Nephron (organoid): Measurements from ENCODE around the gene SPNS3.

ENCODE experiments used
- H3K27ac Mint-ChIP-seq, 3 experiments: 2 replicates each; pipeline ENCODE4 v1.8.0; 2020; ENCODE audit warnings: mixed read lengths in 3 of 3, mild to moderate bottlenecking in 2 of 3, moderate library complexity in 1 of 3
- H3K27me3 Mint-ChIP-seq: 2 replicates; pipeline ENCODE4 v1.8.0; 2021; ENCODE audit warnings: low read depth, mild to moderate bottlenecking, moderate library complexity, mixed read lengths
- H3K36me3 Mint-ChIP-seq: 2 replicates; pipeline ENCODE4 v1.8.0; 2020; ENCODE audit warnings: low read depth, mixed read lengths
- H3K4me1 Mint-ChIP-seq: 2 replicates; pipeline ENCODE4 v1.8.0; 2020; ENCODE audit warnings: mixed read lengths
- H3K4me3 Mint-ChIP-seq, 3 experiments: 2 replicates each; pipeline ENCODE4 v1.8.0; 2020; ENCODE audit warnings: mild to moderate bottlenecking in 3 of 3, mixed read lengths in 3 of 3, moderate library complexity in 2 of 3
- H3K9me3 Mint-ChIP-seq: 2 replicates; pipeline ENCODE4 v1.8.0; 2020; ENCODE audit warnings: mixed read lengths
- CTCF ChIP-seq, 3 experiments: fragments of 200-600 bp; sonication (generic); IDR thresholded peaks; one replicate each; pipeline ENCODE4 v1.5.0; 2021; ENCODE audit warnings: antibody characterized with exemption in 3 of 3; ENCODE audit not compliant: unreplicated experiment in 3 of 3

The SPNS3 gene

GRCh38 chr17:4507361-4508111, 73.8 kb downstream of the SPNS3 start:
- no peaks in the 10 kb centered on the region for H3K9me3 Mint-ChIP-seq
- peak overlapping the region in 1 of 3 experiments; percentile 22 for H3K27ac Mint-ChIP-seq
- H3K27me3 Mint-ChIP-seq = peaks cover 30% of the 10 kb centered on the region
- TF ChIP-seq CTCF (IDR thresholded peaks at IDR 0.05; ENCODE audit: unreplicated experiment in 3 of 3) = no peak
- H3K4me3 Mint-ChIP-seq = no peak overlapping the region
- H3K4me1 Mint-ChIP-seq = peaks cover 11% of the 10 kb centered on the region
- no peaks in the 10 kb centered on the region for H3K36me3 Mint-ChIP-seq

- Mint-ChIP-seq H3K27me3 (peaks cover 23% of the 10 kb centered on the region), H3K27ac (no peak overlapping the region), H3K36me3 (no peaks in the 10 kb centered on the region), H3K4me1 (peaks cover 7% of the 10 kb centered on the region), H3K9me3 (no peaks in the 10 kb centered on the region), H3K4me3 (no peak overlapping the region)
- TF ChIP-seq CTCF (IDR thresholded peaks at IDR 0.05; ENCODE audit: unreplicated experiment in 3 of 3) = no peak
These were observed 74.5 kb downstream of the SPNS3 start for GRCh38 chr17:4508207-4508606.

DNA sequence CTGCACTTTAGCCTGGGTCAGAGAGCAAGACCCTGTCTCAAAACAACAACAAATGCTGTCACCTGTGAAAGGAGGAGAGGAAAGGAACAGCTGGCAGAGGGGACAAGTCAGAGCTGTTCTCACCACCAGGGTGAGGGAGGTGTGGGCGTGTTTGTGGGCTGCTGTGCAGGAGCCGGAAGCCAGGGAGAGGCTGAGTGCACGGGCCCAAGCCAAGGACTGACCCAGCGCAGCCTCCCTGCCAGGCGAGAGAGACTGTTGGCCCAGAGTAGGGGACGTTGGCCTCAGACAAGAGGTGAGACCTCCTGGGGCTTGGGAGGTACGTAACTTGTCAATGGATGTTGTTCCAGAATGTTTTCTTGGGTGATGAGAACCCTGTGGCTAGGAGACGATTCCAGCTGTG, 75.7 kb downstream of the SPNS3 start:
- H3K4me3 Mint-ChIP-seq = no peak overlapping the region
- TF ChIP-seq CTCF (IDR thresholded peaks at IDR 0.05; ENCODE audit: unreplicated experiment in 3 of 3) = no peak
- no peaks in the 10 kb centered on the region for H3K9me3 Mint-ChIP-seq
- no peaks in the 10 kb centered on the region for H3K36me3 Mint-ChIP-seq
- peak overlapping the region in 1 of 3 experiments; percentile 77 for H3K27ac Mint-ChIP-seq
- H3K4me1 Mint-ChIP-seq = peaks cover 7% of the 10 kb centered on the region
- H3K27me3 Mint-ChIP-seq = peaks cover 12% of the 10 kb centered on the region

DNA sequence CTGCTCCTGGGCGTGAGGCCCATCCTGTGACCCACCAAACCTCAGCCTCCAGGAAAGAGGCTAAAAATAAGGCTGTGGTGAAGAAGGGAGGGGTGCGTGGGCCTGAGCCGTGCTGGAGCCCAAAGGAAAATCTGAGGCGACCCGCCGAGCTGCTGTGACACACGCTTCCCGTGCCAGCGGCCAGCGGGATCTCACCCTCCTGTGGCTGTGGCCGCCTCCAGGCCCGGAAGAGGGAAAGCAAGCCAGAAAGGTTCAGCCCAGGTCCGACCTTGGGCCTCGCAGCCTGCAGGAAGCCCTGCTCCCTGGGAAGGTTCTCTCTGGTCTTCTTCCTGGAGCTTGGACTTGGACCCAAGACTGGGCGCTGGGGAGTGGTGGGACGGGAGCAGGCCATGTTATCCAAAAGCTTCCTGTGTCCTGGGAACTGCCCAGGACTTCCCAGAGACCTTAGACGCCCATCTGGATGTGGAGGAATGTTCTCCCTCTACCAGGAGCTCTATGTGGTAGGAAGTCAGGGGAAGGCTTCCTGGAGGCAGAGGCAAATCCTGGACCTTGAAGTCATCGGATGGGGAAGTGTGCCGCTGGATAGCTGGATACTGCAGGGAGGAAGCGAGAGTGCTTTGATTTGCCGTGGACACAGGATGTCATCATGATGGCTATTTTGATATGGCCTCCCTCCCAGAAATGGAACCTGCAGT, 76.3 kb downstream of the SPNS3 start:
- Mint-ChIP-seq H3K4me1 (peaks cover 7% of the 10 kb centered on the region), H3K27ac (no peak overlapping the region), H3K27me3 (peaks cover 6% of the 10 kb centered on the region), H3K9me3 (no peaks in the 10 kb centered on the region), H3K36me3 (no peaks in the 10 kb centered on the region), H3K4me3 (no peak overlapping the region)
- TF ChIP-seq CTCF (IDR thresholded peaks at IDR 0.05; ENCODE audit: unreplicated experiment in 3 of 3) = no peak

GRCh38 chr17:4510618-4510941, 76.8 kb downstream of the SPNS3 start:
- Mint-ChIP-seq H3K4me3 (no peak overlapping the region), H3K36me3 (no peaks in the 10 kb centered on the region), H3K4me1 (peaks cover 7% of the 10 kb centered on the region), H3K27ac (peak overlapping the region in 1 of 3 experiments; percentile 67), H3K27me3 (peaks cover 6% of the 10 kb centered on the region), H3K9me3 (no peaks in the 10 kb centered on the region)
- TF ChIP-seq CTCF (IDR thresholded peaks at IDR 0.05; ENCODE audit: unreplicated experiment in 3 of 3) = no peak
